Fibroblast of the aortic adventitia (primary cell): ENCODE data around the gene GFRA1. TPM values are rescaled to one million over a fixed set of nuclear protein-coding genes. Genes with fewer than 3 reads are reported as not detected.

Experiments used
- DNase-seq: peaks from one replicate; pipeline ENCODE4 v3.0.0-alpha.2; 2010; ENCODE audit warnings: low read depth
- H3K4me3 ChIP-seq: 2 replicates; pipeline ENCODE4 v1.5.1; 2011; ENCODE audit warnings: low read depth, mild to moderate bottlenecking, control low read depth, low read length, moderate library complexity
- CTCF ChIP-seq: IDR thresholded peaks from 2 replicates; pipeline ENCODE4 v1.5.1; 2011; ENCODE audit warnings: mild to moderate bottlenecking, low read length, control low read depth, inconsistent platforms; ENCODE audit not compliant: insufficient read depth
- total RNA-seq: library from RNA; depleted of rRNA; stranded (reverse); fragments of >200 nt; gene quantifications from 2 replicates; pipeline ENCODE4 v1.2.3, GENCODE V29; 2012; ENCODE audit warnings: low replicate concordance

The GFRA1 gene
- total RNA-seq, 1 donor: 0.18 TPM

- TF ChIP-seq CTCF: no peak
- H3K4me3 ChIP-seq: no peak overlapping the region
- DNase-seq: no peak
Measured at GRCh38 chr10:116067825-116068224, 205.2 kb downstream of the GFRA1 start.

- TF ChIP-seq CTCF: no peak
- no peak overlapping the region for H3K4me3 ChIP-seq
- DNase-seq: no peak
Measured at GRCh38 chr10:116063107-116063506, 209.9 kb downstream of the GFRA1 start.

GRCh38 chr10:116060864-116061263 is 212.1 kb downstream of the GFRA1 start:
- no peak for TF ChIP-seq CTCF
- H3K4me3 ChIP-seq: no peak overlapping the region
- DNase-seq: no peak

GRCh38 chr10:116059320-116059719 is 213.7 kb downstream of the GFRA1 start:
- no peak overlapping the region for H3K4me3 ChIP-seq
- DNase-seq: no peak
- no peak for TF ChIP-seq CTCF

GRCh38 chr10:116056445-116057293 is 216.3 kb downstream of the GFRA1 start:
- H3K4me3 ChIP-seq: no peak overlapping the region
- no peak for DNase-seq
- no peak for TF ChIP-seq CTCF

- H3K4me3 ChIP-seq: no peak overlapping the region
- DNase-seq: no peak
- TF ChIP-seq CTCF: no peak
Measured at GRCh38 chr10:116055917-116056252, 217.1 kb downstream of the GFRA1 start.
